ENCODE measurements around the gene IPO5. TPM values are rescaled to one million over a fixed set of nuclear protein-coding genes. Genes with fewer than 3 reads are reported as not detected.

Gene IPO5
- total RNA-seq, 1 donor from 2014 or later, result 152 TPM

DNA sequence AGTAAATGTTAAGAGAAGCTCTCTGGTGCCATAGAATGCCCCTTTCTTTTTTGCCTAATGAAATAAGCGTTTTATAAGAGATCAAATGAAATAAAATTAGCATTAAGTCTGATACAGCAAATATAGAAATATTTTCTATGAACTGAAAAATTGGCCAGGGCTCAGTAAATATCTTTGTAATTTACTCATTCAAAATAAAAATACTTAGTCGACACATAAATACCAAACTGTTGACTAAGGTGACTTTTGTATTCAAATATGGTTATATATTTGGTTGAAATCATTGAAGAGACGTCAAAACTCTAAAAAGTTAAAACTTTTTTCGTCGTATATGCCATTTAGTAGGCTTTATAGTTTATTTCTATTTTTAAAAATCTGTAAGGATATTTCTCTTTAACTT lies 25.6 kb downstream of the IPO5 start:
- H3K4me3 Mint-ChIP-seq, result no peak overlapping the region
- TF ChIP-seq, protein P1, sequence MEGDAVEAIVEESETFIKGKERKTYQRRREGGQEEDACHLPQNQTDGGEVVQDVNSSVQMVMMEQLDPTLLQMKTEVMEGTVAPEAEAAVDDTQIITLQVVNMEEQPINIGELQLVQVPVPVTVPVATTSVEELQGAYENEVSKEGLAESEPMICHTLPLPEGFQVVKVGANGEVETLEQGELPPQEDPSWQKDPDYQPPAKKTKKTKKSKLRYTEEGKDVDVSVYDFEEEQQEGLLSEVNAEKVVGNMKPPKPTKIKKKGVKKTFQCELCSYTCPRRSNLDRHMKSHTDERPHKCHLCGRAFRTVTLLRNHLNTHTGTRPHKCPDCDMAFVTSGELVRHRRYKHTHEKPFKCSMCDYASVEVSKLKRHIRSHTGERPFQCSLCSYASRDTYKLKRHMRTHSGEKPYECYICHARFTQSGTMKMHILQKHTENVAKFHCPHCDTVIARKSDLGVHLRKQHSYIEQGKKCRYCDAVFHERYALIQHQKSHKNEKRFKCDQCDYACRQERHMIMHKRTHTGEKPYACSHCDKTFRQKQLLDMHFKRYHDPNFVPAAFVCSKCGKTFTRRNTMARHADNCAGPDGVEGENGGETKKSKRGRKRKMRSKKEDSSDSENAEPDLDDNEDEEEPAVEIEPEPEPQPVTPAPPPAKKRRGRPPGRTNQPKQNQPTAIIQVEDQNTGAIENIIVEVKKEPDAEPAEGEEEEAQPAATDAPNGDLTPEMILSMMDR (IDR thresholded peaks at IDR 0.05), result no peak
- ChIA-PET CTCF (no interaction called here), POLR2A (no interaction called here)
- no peak overlapping the region for H3K27ac Mint-ChIP-seq
- peaks cover 51% of the 10 kb centered on the region for H3K4me1 Mint-ChIP-seq
- no peak for DNase-seq
- peaks cover 28% of the 10 kb centered on the region for H3K36me3 Mint-ChIP-seq (ENCODE audit: low read depth)
- no peaks in the 10 kb centered on the region for H3K9me3 Mint-ChIP-seq
- no peak for ATAC-seq (ENCODE audit: low read depth)
- H3K27me3 Mint-ChIP-seq, result no peaks in the 10 kb centered on the region
- intact Hi-C loops (cut with micrococcal nuclease), result loop anchor here (5.0 to 10.0 kb wide), 2 partner anchors 598 to 614 kb away; partner anchors contain the start of gene STK24

DNA sequence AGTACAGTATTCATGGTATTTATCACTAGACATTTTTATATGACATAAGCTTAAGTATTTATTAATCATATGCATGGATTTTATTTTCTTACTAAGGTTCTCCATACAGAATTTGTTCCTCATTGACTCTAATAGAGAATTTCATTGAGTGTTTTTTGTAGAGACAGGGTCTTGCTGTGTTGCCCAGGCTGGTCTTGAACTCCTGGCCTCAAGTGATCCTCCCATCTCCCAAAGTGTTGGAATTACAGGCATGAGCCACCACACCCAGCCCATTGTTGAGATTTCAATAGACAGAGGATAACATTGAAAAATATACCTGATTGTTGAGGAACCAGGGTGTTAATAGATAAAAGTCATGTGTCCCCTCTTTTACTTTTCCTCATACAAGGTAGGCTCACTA lies 26.1 kb downstream of the IPO5 start:
- H3K27ac Mint-ChIP-seq, result no peak overlapping the region
- H3K36me3 Mint-ChIP-seq (ENCODE audit: low read depth), result peaks cover 31% of the 10 kb centered on the region
- no peak for DNase-seq
- ChIA-PET POLR2A (no interaction called here), CTCF (no interaction called here)
- no peaks in the 10 kb centered on the region for H3K9me3 Mint-ChIP-seq
- ATAC-seq (ENCODE audit: low read depth), result no peak
- peaks cover 51% of the 10 kb centered on the region for H3K4me1 Mint-ChIP-seq
- no peaks in the 10 kb centered on the region for H3K27me3 Mint-ChIP-seq
- intact Hi-C loops (cut with micrococcal nuclease), result loop anchor here (5.0 to 10.0 kb wide), 2 partner anchors 598 to 615 kb away; partner anchors contain the start of gene STK24
- H3K4me3 Mint-ChIP-seq, result no peak overlapping the region
- TF ChIP-seq, protein P1 (IDR thresholded peaks at IDR 0.05), result no peak

DNA sequence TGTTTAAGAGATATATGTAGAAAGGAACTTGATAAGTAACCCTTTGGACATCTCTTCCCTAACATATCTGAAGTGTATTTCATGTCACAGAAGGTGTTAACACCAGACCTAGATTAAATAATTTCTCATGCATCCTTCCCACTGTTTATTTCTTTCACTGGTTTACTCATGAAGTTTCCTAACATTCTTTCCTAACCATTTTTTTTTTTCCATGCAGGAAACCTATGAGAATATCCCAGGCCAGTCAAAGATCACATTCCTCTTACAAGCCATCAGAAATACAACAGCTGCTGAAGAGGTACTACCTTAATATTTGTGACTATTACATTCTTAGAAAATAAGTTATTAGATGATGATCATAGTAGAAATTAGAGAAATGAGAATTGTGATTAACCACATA lies 28.8 kb downstream of the IPO5 start:
- intact Hi-C loops (cut with micrococcal nuclease), result no loop called here
- Mint-ChIP-seq H3K9me3 (no peaks in the 10 kb centered on the region), H3K4me1 (peaks cover 43% of the 10 kb centered on the region), H3K27ac (no peak overlapping the region), H3K4me3 (no peak overlapping the region), H3K27me3 (no peaks in the 10 kb centered on the region), H3K36me3 (ENCODE audit: low read depth) (peaks cover 46% of the 10 kb centered on the region)
- DNase-seq, result no peak
- TF ChIP-seq, protein P1 (IDR thresholded peaks at IDR 0.05), result no peak
- ATAC-seq (ENCODE audit: low read depth), result no peak
- POLR2A ChIA-PET, result no interaction called here
- CTCF ChIA-PET, result no interaction called here

DNA sequence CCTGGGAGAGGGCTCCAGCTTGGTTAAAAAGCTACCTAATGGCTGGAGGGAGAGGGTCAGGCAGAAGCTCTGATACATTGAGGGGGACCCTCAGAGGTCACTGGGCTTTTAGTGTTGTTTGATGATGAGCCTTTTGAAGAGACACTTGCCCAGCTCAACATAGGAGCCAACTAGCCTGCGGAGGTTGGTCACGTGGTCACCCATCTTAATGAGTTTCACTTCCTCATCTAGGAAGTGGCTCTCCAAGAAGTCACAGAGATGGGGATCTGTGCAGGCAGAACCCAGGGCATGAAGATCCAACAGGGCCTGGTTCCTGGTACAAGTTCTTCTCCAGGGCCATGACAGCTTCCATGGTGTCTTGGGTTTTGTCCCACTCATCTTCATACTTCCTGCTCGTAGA lies 33.4 kb downstream of the IPO5 start:
- Mint-ChIP-seq H3K36me3 (ENCODE audit: low read depth) (peaks cover 79% of the 10 kb centered on the region), H3K4me3 (no peak overlapping the region), H3K4me1 (peaks cover 9% of the 10 kb centered on the region), H3K9me3 (no peaks in the 10 kb centered on the region), H3K27me3 (no peaks in the 10 kb centered on the region), H3K27ac (no peak overlapping the region)
- intact Hi-C loops (cut with micrococcal nuclease), result loop anchor here (1.0 kb wide), 1 partner anchor 9 kb away; no protein-coding TSS in a partner anchor
- ChIA-PET CTCF (interaction anchor here (0.9 kb wide), 1 partner anchor 553 kb away, joined by 3 read pairs; no protein-coding TSS in a partner anchor), POLR2A (interaction anchor here (0.6 to 0.9 kb wide), 2 partner anchors 11 to 554 kb away, joined by 3 read pairs; no protein-coding TSS in a partner anchor)
- DNase-seq (no peak), ATAC-seq (ENCODE audit: low read depth) (peak; percentile 78)
- TF ChIP-seq, protein P1 (IDR thresholded peaks at IDR 0.05), result no peak

DNA sequence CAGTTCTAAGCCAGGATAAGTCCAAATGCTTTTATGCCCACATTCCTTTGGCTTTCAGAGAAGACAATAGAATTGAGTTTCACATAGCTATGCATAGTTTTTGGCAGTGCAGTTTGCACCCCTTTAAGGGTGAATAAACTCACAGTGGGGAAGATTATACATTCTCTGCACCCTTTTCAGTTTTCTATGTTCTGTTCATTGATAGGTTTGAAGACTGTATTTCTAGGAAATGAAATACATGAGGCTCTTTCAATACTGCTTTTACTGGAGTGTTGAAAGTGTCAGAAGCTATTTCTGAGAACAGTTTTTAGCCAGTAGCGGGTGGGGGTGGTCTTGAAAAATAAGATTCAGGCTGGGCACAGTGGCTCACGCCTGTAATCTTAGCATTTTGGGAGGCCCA lies 46.2 kb downstream of the IPO5 start:
- DNase-seq, result no peak
- no peaks in the 10 kb centered on the region for H3K27me3 Mint-ChIP-seq
- POLR2A ChIA-PET, result no interaction called here
- H3K9me3 Mint-ChIP-seq, result no peaks in the 10 kb centered on the region
- no peak overlapping the region for H3K4me3 Mint-ChIP-seq
- H3K36me3 Mint-ChIP-seq (ENCODE audit: low read depth), result peaks cover 81% of the 10 kb centered on the region
- no peak overlapping the region for H3K27ac Mint-ChIP-seq
- H3K4me1 Mint-ChIP-seq, result no peaks in the 10 kb centered on the region
- no peak for ATAC-seq (ENCODE audit: low read depth)
- TF ChIP-seq, protein P1 (IDR thresholded peaks at IDR 0.05), result no peak
- CTCF ChIA-PET, result interaction anchor here (0.8 kb wide), 1 partner anchor 144 kb away, joined by 3 read pairs; no protein-coding TSS in a partner anchor
- intact Hi-C loops (cut with micrococcal nuclease), result no loop called here

Data from activated B cell treated with CpG ODN at 0.5 μM for 24 hours (primary cell).